ENCODE measurements around the gene STUM. TPM values are rescaled to one million over a fixed set of nuclear protein-coding genes. Genes with fewer than 3 reads are reported as not detected.

The STUM gene
- polyA plus RNA-seq, 1 of the 3 experiments (the other 2 are of a cell fraction), result not detected

DNA sequence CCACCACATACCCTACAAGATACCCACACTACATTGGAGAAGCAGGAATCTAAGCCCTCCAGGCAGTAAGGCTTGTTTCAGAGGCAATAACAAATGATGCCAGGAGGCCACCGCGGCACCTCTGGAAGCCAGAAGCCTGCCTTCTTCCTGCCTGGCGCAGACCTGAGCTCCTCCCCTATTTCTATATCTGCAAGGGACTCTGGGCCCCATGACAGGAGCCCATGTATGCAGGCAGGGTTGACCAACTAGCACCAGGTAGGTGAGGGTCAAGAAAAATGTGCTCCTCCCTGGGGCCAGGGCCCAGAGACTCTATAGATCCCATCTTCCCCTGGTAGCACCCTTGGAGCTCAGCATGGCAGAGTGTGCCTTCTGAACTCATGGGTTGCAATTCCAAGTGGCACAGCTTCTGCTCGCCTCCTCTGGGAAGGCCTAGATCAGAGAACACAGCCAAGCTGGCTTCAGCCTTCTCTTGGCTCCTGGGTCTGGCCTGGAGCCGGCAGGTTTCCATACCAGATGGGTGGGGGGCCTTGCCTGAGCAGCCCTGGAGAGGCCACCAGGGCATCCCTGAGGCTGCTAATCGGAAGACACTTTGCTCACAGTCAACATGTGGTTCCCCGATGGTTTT is 85.1 kb downstream of the STUM start:
- Histone ChIP-seq H3K27ac (ENCODE audit: low read depth in 2 of 2, low read length in 1 of 2) (no peak overlapping the region), H3K9me3 (no peaks in the 10 kb centered on the region), H3K27me3 (ENCODE audit: insufficient read depth) (no peaks in the 10 kb centered on the region), H3K79me2 (ENCODE audit: insufficient read depth) (no peaks in the 10 kb centered on the region), H3K9me2 (no peaks in the 10 kb centered on the region), H3K9ac (no peak overlapping the region), H3K4me3 (ENCODE audit: low read depth in 2 of 2, low read length in 1 of 2) (peak overlapping the region in 1 of 2 experiments; percentile 33; a peak in 1 of 4 replicates), H2AFZ (ENCODE audit: low read depth) (no peak overlapping the region), H4K20me1 (ENCODE audit: insufficient read depth) (no peaks in the 10 kb centered on the region), H3K36me3 (replicated peaks in 1 of 2; ENCODE audit: control insufficient read depth in 1 of 2, insufficient read depth in 2 of 2, low read length in 1 of 2) (no peaks in the 10 kb centered on the region), H3K4me2 (no peak overlapping the region), H3F3A (replicated peaks; ENCODE audit: insufficient read depth) (no peaks in the 10 kb centered on the region), H3K4me1 (ENCODE audit: control insufficient read depth in 1 of 2, insufficient read depth in 2 of 2, low read depth in 1 of 2, low read length in 1 of 2) (no peaks in the 10 kb centered on the region; a peak in 1 of 4 replicates)
- no peak for TF ChIP-seq MAX (IDR thresholded peaks at IDR 0.05; ENCODE audit: low read depth)
- TF ChIP-seq FOXM1 (IDR thresholded peaks at IDR 0.05; ENCODE audit: low read depth), result no peak
- no peak for DNase-seq
- WGBS (ENCODE audit: low lambda C conversion rate), result 71% methylated on average over 3 of the region's 7 CpGs
- ChIA-PET POLR2A (no interaction called here), CTCF (interaction anchor here (0.6 to 6.6 kb wide), 48 partner anchors 8 to 814 kb away, joined by 3 to 120 read pairs (median 3); partner anchors contain the start of genes ITPKB and STUM)

DNA sequence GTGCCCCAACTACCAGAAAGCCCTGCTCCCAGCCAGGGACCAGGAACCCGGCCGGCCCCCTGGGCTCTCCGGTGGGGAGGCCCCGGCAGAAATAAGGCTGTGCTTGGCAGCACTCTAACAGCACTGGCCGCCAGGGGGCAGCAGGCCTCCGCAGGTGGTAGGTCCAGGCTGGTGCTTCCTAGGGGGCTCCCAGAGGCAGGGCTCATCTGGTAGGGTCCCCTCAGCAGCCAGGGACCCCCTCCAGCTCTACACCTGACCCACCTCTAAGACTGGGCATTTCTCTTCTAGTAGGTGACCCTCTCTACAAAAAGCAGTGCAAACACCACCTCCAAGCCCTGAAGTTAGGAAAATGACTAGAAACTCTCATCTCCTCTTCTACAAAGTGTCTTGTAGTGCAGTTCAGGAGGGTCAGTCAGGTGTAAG is 85.6 kb downstream of the STUM start:
- Histone ChIP-seq H4K20me1 (ENCODE audit: insufficient read depth) (no peaks in the 10 kb centered on the region), H3K9me3 (no peaks in the 10 kb centered on the region), H3F3A (replicated peaks; ENCODE audit: insufficient read depth) (no peaks in the 10 kb centered on the region), H3K79me2 (ENCODE audit: insufficient read depth) (no peaks in the 10 kb centered on the region), H3K27me3 (ENCODE audit: insufficient read depth) (no peaks in the 10 kb centered on the region), H3K4me3 (ENCODE audit: low read depth in 2 of 2, low read length in 1 of 2) (peak overlapping the region in 1 of 2 experiments; percentile 33; a peak in 1 of 4 replicates), H3K27ac (ENCODE audit: low read depth in 2 of 2, low read length in 1 of 2) (no peak overlapping the region), H3K4me1 (ENCODE audit: control insufficient read depth in 1 of 2, insufficient read depth in 2 of 2, low read depth in 1 of 2, low read length in 1 of 2) (no peaks in the 10 kb centered on the region; a peak in 1 of 4 replicates), H2AFZ (ENCODE audit: low read depth) (no peak overlapping the region), H3K4me2 (no peak overlapping the region), H3K9me2 (no peaks in the 10 kb centered on the region), H3K36me3 (replicated peaks in 1 of 2; ENCODE audit: control insufficient read depth in 1 of 2, insufficient read depth in 2 of 2, low read length in 1 of 2) (no peaks in the 10 kb centered on the region), H3K9ac (no peak overlapping the region)
- ChIA-PET CTCF (interaction anchor here (0.8 to 6.6 kb wide), 44 partner anchors 7 to 813 kb away, joined by 3 to 120 read pairs (median 3); partner anchors contain the start of genes ITPKB and STUM), POLR2A (no interaction called here)
- WGBS (ENCODE audit: low lambda C conversion rate), result 0% methylated on average over 3 of the region's 6 CpGs
- DNase-seq, result peak; percentile 91
- peak; percentile 94 for TF ChIP-seq RAD21 (IDR thresholded peaks at IDR 0.05; ENCODE audit: low read length)
- TF ChIP-seq MEF2A (IDR thresholded peaks at IDR 0.05; ENCODE audit: borderline replicate concordance, low read depth), result no peak
- no peak for TF ChIP-seq RCOR1 (IDR thresholded peaks at IDR 0.05; ENCODE audit: low read length)
- TF ChIP-seq GATA2 (CRISPR knock-in tag; IDR thresholded peaks at IDR 0.05), result no peak
- TF ChIP-seq, protein P1, sequence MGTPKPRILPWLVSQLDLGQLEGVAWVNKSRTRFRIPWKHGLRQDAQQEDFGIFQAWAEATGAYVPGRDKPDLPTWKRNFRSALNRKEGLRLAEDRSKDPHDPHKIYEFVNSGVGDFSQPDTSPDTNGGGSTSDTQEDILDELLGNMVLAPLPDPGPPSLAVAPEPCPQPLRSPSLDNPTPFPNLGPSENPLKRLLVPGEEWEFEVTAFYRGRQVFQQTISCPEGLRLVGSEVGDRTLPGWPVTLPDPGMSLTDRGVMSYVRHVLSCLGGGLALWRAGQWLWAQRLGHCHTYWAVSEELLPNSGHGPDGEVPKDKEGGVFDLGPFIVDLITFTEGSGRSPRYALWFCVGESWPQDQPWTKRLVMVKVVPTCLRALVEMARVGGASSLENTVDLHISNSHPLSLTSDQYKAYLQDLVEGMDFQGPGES (IDR thresholded peaks at IDR 0.05; ENCODE audit: low read depth, low read length), result no peak
- TF ChIP-seq, protein P2, sequence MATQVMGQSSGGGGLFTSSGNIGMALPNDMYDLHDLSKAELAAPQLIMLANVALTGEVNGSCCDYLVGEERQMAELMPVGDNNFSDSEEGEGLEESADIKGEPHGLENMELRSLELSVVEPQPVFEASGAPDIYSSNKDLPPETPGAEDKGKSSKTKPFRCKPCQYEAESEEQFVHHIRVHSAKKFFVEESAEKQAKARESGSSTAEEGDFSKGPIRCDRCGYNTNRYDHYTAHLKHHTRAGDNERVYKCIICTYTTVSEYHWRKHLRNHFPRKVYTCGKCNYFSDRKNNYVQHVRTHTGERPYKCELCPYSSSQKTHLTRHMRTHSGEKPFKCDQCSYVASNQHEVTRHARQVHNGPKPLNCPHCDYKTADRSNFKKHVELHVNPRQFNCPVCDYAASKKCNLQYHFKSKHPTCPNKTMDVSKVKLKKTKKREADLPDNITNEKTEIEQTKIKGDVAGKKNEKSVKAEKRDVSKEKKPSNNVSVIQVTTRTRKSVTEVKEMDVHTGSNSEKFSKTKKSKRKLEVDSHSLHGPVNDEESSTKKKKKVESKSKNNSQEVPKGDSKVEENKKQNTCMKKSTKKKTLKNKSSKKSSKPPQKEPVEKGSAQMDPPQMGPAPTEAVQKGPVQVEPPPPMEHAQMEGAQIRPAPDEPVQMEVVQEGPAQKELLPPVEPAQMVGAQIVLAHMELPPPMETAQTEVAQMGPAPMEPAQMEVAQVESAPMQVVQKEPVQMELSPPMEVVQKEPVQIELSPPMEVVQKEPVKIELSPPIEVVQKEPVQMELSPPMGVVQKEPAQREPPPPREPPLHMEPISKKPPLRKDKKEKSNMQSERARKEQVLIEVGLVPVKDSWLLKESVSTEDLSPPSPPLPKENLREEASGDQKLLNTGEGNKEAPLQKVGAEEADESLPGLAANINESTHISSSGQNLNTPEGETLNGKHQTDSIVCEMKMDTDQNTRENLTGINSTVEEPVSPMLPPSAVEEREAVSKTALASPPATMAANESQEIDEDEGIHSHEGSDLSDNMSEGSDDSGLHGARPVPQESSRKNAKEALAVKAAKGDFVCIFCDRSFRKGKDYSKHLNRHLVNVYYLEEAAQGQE (IDR thresholded peaks at IDR 0.05; ENCODE audit: low read depth, low read length), result no peak
- TF ChIP-seq POLR2AphosphoS5 (IDR thresholded peaks at IDR 0.05; ENCODE audit: low read depth, low read length), result no peak
- TF ChIP-seq FOXM1 (IDR thresholded peaks at IDR 0.05; ENCODE audit: low read depth), result no peak
- TF ChIP-seq NFIC (IDR thresholded peaks at IDR 0.05; ENCODE audit: borderline replicate concordance), result no peak
- no peak for TF ChIP-seq SIN3A (IDR thresholded peaks at IDR 0.05; ENCODE audit: borderline replicate concordance, low read depth, low read length)
- TF ChIP-seq JUND (IDR thresholded peaks at IDR 0.05), result no peak
- no peak for TF ChIP-seq RFX5 (IDR thresholded peaks at IDR 0.05; ENCODE audit: low read length)
- TF ChIP-seq, protein P3, sequence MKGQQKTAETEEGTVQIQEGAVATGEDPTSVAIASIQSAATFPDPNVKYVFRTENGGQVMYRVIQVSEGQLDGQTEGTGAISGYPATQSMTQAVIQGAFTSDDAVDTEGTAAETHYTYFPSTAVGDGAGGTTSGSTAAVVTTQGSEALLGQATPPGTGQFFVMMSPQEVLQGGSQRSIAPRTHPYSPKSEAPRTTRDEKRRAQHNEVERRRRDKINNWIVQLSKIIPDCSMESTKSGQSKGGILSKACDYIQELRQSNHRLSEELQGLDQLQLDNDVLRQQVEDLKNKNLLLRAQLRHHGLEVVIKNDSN (IDR thresholded peaks at IDR 0.05; ENCODE audit: borderline replicate concordance, low read depth), result no peak
- TF ChIP-seq MAX (IDR thresholded peaks at IDR 0.05; ENCODE audit: low read depth), result no peak
- no peak for TF ChIP-seq ZBTB33 (IDR thresholded peaks at IDR 0.05; ENCODE audit: borderline replicate concordance, low read depth)
- TF ChIP-seq, protein P4, sequence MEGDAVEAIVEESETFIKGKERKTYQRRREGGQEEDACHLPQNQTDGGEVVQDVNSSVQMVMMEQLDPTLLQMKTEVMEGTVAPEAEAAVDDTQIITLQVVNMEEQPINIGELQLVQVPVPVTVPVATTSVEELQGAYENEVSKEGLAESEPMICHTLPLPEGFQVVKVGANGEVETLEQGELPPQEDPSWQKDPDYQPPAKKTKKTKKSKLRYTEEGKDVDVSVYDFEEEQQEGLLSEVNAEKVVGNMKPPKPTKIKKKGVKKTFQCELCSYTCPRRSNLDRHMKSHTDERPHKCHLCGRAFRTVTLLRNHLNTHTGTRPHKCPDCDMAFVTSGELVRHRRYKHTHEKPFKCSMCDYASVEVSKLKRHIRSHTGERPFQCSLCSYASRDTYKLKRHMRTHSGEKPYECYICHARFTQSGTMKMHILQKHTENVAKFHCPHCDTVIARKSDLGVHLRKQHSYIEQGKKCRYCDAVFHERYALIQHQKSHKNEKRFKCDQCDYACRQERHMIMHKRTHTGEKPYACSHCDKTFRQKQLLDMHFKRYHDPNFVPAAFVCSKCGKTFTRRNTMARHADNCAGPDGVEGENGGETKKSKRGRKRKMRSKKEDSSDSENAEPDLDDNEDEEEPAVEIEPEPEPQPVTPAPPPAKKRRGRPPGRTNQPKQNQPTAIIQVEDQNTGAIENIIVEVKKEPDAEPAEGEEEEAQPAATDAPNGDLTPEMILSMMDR (IDR thresholded peaks at IDR 0.05), result peak; percentile 97
